HepG2 (cell line): ENCODE results near the gene SF3A2. TPM values are rescaled to one million over a fixed set of nuclear protein-coding genes. Genes with fewer than 3 reads are reported as not detected.

Experiments
- ATF7 ChIP-seq, 2 experiments: fragments of 450-650 bp in 1 of 2; sonication (generic) in 1 of 2; formaldehyde crosslinking in 1 of 2; IDR thresholded peaks; 2 replicates each; pipeline versions ENCODE4 v1.4.0 to v1.6.1; 2016 to 2020; ENCODE audit warnings: antibody characterized with exemption in 1 of 2, mild to moderate bottlenecking in 1 of 2, missing genetic modification reagents in 1 of 2
- HDAC1 ChIP-seq: sonication (generic); formaldehyde crosslinking; IDR thresholded peaks from 2 replicates; pipeline ENCODE4 v1.5.1; 2020; ENCODE audit warnings: mild to moderate bottlenecking, missing genetic modification reagents
- HNF4G ChIP-seq, 2 experiments: sonication (generic) in 1 of 2; formaldehyde crosslinking in 1 of 2; IDR thresholded peaks; 2 replicates each; pipeline versions ENCODE4 v1.4.0 to v1.6.1; 2011 to 2020; ENCODE audit warnings: borderline replicate concordance in 2 of 2, low read depth in 2 of 2, mild to moderate bottlenecking in 2 of 2, low read length in 1 of 2, missing genetic modification reagents in 1 of 2, moderate library complexity in 1 of 2
- MAZ ChIP-seq, 2 experiments: sonication (generic) in 1 of 2; formaldehyde crosslinking in 1 of 2; IDR thresholded peaks; 2 replicates each; pipeline versions ENCODE4 v1.5.0 to v1.6.1; 2012 to 2020; ENCODE audit warnings: low read depth in 2 of 2, mild to moderate bottlenecking in 2 of 2, borderline replicate concordance in 1 of 2, improper control_type of control experiment in 1 of 2, low read length in 1 of 2, missing genetic modification reagents in 1 of 2, moderate library complexity in 1 of 2
- MTA1 ChIP-seq: sonication (generic); formaldehyde crosslinking; IDR thresholded peaks from 2 replicates; pipeline ENCODE4 v1.4.0; 2020; ENCODE audit warnings: missing genetic modification reagents, mild to moderate bottlenecking, borderline replicate concordance
- MXD4 ChIP-seq: IDR thresholded peaks from 2 replicates; pipeline ENCODE4 v1.6.1; 2016; ENCODE audit warnings: mild to moderate bottlenecking, missing biosample characterization, missing genetic modification reagents
- NR2F2 ChIP-seq: IDR thresholded peaks from 2 replicates; pipeline ENCODE4 v1.6.1; 2012; ENCODE audit warnings: low read depth, inconsistent platforms, borderline replicate concordance
- PHF20 ChIP-seq: sonication (generic); formaldehyde crosslinking; IDR thresholded peaks from 2 replicates; pipeline ENCODE4 v1.5.0; 2020; ENCODE audit warnings: mild to moderate bottlenecking, missing genetic modification reagents
- XRCC5 ChIP-seq: fragments of 200-400 bp; formaldehyde crosslinking; optimal IDR thresholded peaks from 2 replicates; pipeline ENCODE3; 2017; ENCODE audit warnings: mild to moderate bottlenecking, low read length
- ZNF10 ChIP-seq: sonication (generic); formaldehyde crosslinking; IDR thresholded peaks from 2 replicates; pipeline ENCODE4 v1.4.0; 2020; ENCODE audit warnings: mild to moderate bottlenecking, low read depth, missing genetic modification reagents, borderline replicate concordance
- ZNF556 ChIP-seq: sonication (generic); formaldehyde crosslinking; IDR thresholded peaks from 2 replicates; pipeline ENCODE4 v1.4.0; 2020; ENCODE audit warnings: mild to moderate bottlenecking, missing genetic modification reagents, borderline replicate concordance
- ZNF629 ChIP-seq: sonication (generic); formaldehyde crosslinking; conservative IDR thresholded peaks from 2 replicates; pipeline ENCODE4 v1.5.0; 2020; ENCODE audit warnings: missing genetic modification reagents
- ZNF788 ChIP-seq: sonication (generic); formaldehyde crosslinking; IDR thresholded peaks from 2 replicates; pipeline ENCODE4 v1.5.0; 2020; ENCODE audit warnings: mild to moderate bottlenecking, missing genetic modification reagents, borderline replicate concordance
- ZSCAN21 ChIP-seq: sonication (generic); formaldehyde crosslinking; IDR thresholded peaks from 2 replicates; pipeline ENCODE4 v1.8.0; 2022; ENCODE audit warnings: mild to moderate bottlenecking, missing genetic modification reagents, moderate library complexity, borderline replicate concordance
- ZZZ3 ChIP-seq: sonication (generic); formaldehyde crosslinking; IDR thresholded peaks from 2 replicates; pipeline ENCODE4 v1.4.0; 2020; ENCODE audit warnings: missing genetic modification reagents, mild to moderate bottlenecking, borderline replicate concordance
- polyA plus RNA-seq, 8 experiments: library from polyadenylated mRNA; depleted of rRNA in 3 of 8; stranded (reverse) in 7 of 8; unstranded in 1 of 8; fragments of >200 nt; fragmentation: Illumina TruSeq in 4 of 8; extraction: Trizol in 4 of 8; gene quantifications; 2 replicates each; pipeline versions ENCODE4 v1.2.1 to v1.2.3, GENCODE V29; 2011 to 2016; ENCODE audit warnings: low read depth in 4 of 8, missing spikeins in 1 of 8, mixed read lengths in 1 of 8; ENCODE audit not compliant: insufficient read depth in 1 of 8
- total RNA-seq, 5 experiments: library from RNA; depleted of rRNA; stranded (reverse); fragments of >200 nt; fragmentation: Illumina TruSeq; extraction: Trizol; gene quantifications; 2 replicates each; pipeline ENCODE4 v1.2.3, GENCODE V29; 2016; ENCODE audit warnings: low read depth in 1 of 5
- TF ChIP-seq, protein P1 (sequence below): sonication (generic); formaldehyde crosslinking; IDR thresholded peaks from 2 replicates; pipeline ENCODE4 v1.4.0; 2020; ENCODE audit warnings: mild to moderate bottlenecking, missing genetic modification reagents
- TF ChIP-seq, protein P2 (sequence below), 2 experiments: sonication (generic) in 1 of 2; formaldehyde crosslinking in 1 of 2; IDR thresholded peaks; 2 replicates each; pipeline versions ENCODE4 v1.4.0 to v1.6.1; 2018 to 2020; ENCODE audit warnings: missing genetic modification reagents in 2 of 2, borderline replicate concordance in 1 of 2, low read depth in 1 of 2, mild to moderate bottlenecking in 1 of 2, missing biosample characterization in 1 of 2

SF3A2 gene
- total and polyA plus RNA-seq, 2 of the 13 experiments (the other 11 are each of a cell fraction or from before 2014, with no cell fraction given), result 8.6 to 8.8 TPM

DNA sequence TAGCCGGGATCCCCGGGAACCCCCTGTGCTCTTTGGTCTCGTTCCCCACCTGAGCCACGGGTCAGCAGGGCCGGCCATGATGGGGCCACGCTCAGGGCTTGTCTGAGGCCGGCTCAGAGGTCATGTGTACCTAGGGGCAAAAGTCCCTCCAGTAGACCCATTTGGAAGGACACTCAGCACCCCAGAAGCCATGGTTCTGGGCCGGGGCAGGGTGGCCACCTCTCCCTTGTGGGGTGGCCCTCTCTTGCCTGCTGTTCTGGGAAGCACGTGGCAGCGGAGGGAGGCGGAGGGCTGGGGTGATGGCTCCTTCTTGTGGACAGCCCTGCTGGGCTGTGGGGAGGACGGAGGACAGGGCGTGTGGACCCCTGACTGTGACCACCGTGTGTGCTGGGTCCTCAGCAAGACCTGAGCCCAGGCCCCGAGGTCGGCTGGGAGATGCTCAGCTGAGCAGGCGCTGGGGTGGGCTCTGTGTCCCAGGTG is 51.8 kb downstream of the SF3A2 start (continued):
- peak; percentile 60; the same call in 1 of the 2 replicates for TF ChIP-seq HDAC1
- peak; percentile 53; the same call in 1 of the 2 replicates for TF ChIP-seq ZNF629
- TF ChIP-seq, protein P1, sequence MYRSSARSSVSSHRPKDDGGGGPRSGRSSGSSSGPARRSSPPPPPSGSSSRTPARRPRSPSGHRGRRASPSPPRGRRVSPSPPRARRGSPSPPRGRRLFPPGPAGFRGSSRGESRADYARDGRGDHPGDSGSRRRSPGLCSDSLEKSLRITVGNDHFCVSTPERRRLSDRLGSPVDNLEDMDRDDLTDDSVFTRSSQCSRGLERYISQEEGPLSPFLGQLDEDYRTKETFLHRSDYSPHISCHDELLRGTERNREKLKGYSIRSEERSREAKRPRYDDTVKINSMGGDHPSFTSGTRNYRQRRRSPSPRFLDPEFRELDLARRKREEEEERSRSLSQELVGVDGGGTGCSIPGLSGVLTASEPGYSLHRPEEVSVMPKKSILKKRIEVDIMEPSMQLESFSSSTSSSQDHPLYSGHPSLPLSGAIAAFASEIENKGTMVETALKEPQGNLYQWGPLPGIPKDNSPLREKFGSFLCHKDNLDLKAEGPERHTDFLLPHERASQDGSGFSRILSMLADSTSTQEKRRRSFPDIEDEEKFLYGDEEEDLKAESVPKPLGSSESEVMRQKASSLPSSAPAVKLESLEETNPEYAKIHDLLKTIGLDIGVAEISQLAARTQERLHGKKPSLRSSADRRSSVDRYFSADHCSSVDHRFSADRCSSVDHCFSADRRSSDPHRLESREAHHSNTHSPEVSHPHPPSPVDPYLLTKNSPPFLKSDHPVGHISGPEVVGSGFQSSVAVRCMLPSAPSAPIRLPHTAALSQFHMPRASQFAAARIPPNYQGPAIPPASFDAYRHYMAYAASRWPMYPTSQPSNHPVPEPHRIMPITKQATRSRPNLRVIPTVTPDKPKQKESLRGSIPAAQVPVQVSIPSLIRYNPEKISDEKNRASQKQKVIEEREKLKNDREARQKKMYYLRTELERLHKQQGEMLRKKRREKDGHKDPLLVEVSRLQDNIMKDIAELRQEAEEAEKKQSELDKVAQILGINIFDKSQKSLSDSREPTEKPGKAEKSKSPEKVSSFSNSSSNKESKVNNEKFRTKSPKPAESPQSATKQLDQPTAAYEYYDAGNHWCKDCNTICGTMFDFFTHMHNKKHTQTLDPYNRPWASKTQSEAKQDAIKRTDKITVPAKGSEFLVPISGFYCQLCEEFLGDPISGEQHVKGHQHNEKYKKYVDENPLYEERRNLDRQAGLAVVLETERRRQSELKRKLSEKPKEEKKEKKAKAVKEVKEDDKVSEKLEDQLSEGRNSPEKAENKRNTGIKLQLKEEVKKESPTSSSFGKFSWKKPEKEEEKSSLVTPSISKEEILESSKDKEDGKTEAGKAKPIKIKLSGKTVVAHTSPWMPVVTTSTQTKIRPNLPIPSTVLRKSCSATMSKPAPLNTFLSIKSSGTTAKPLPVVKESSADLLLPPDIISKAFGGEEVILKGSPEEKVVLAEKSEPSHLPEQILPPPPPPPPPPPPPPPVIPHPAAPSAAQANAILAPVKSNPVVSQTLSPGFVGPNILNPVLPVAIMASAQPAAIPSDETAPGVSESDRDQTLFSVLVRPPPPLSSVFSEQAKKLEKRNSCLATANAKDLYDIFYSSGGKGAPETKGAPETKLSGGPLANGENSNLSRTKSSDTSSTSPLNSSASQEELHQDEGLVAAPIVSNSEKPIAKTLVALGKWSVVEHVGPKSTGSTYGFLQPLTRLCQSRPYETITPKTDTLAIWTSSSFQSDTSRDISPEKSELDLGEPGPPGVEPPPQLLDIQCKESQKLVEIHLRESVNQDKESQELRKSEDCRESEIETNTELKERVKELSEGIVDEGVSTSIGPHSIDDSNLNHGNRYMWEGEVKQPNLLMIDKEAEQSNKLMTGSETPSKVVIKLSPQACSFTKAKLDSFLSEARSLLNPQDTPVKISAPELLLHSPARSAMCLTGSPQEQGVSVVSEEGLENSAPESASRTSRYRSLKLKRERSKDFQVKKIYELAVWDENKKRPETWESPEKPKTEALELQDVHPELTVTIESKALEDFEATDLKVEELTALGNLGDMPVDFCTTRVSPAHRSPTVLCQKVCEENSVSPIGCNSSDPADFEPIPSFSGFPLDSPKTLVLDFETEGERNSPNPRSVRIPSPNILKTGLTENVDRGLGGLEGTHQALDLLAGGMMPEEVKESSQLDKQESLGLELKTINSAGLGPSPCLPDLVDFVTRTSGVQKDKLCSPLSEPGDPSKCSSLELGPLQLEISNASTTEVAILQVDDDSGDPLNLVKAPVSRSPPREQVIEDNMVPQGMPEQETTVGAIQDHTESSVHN (CRISPR knock-in tag), result no peak
- TF ChIP-seq, protein P2, sequence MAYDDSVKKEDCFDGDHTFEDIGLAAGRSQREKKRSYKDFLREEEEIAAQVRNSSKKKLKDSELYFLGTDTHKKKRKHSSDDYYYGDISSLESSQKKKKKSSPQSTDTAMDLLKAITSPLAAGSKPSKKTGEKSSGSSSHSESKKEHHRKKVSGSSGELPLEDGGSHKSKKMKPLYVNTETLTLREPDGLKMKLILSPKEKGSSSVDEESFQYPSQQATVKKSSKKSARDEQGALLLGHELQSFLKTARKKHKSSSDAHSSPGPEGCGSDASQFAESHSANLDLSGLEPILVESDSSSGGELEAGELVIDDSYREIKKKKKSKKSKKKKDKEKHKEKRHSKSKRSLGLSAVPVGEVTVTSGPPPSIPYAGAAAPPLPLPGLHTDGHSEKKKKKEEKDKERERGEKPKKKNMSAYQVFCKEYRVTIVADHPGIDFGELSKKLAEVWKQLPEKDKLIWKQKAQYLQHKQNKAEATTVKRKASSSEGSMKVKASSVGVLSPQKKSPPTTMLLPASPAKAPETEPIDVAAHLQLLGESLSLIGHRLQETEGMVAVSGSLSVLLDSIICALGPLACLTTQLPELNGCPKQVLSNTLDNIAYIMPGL (CRISPR knock-in tag; IDR thresholded peaks at IDR 0.05; ENCODE audit: borderline replicate concordance in 1 of 2, low read depth in 1 of 2), result no peak
- TF ChIP-seq MAZ (IDR thresholded peaks at IDR 0.05; ENCODE audit: borderline replicate concordance, low read depth, low read length), result no peak
- 0 out of 2 replicates have a peak, but pooled peaks have one; percentile 34 for TF ChIP-seq MAZ (CRISPR knock-in tag; IDR thresholded peaks at IDR 0.05; ENCODE audit: low read depth)
- TF ChIP-seq ZZZ3 (CRISPR knock-in tag), result no peak
- TF ChIP-seq XRCC5, result peak; percentile 38
- 0 out of 2 replicates have a peak, but pooled peaks have one; percentile 12 for TF ChIP-seq PHF20
- TF ChIP-seq NR2F2, result 0 out of 2 replicates have a peak, but pooled peaks have one; percentile 24
- peak; percentile 35; the same call in 1 of the 2 replicates for TF ChIP-seq ZNF788 (CRISPR knock-in tag)
- no peak for TF ChIP-seq ZNF10 (CRISPR knock-in tag)
- 0 out of 2 replicates have a peak, but pooled peaks have one; percentile 33 for TF ChIP-seq ZSCAN21 (CRISPR knock-in tag)
- TF ChIP-seq MTA1 (CRISPR knock-in tag), result peak; percentile 74; the same call in 1 of the 2 replicates
- TF ChIP-seq MXD4 (CRISPR knock-in tag), result 0 out of 2 replicates have a peak, but pooled peaks have one; percentile 38
- no peak for TF ChIP-seq ATF7 (IDR thresholded peaks at IDR 0.05)
- TF ChIP-seq ATF7 (CRISPR knock-in tag; IDR thresholded peaks at IDR 0.05), result no peak
- TF ChIP-seq HNF4G (IDR thresholded peaks at IDR 0.05; ENCODE audit: borderline replicate concordance, low read depth, low read length), result peak; percentile 49
- TF ChIP-seq HNF4G (CRISPR knock-in tag; IDR thresholded peaks at IDR 0.05; ENCODE audit: borderline replicate concordance, low read depth), result peak; percentile 33; the same call in 1 of the 2 replicates
- TF ChIP-seq ZNF556 (CRISPR knock-in tag), result 0 out of 2 replicates have a peak, but pooled peaks have one; percentile 39
